ENCODE results near the gene RPL13.

- TF ChIP-seq CTCF (IDR thresholded peaks at IDR 0.05) (no peak), POLR2A (IDR thresholded peaks at IDR 0.05) (no peak)
Observed at GRCh38 chr16:89562939-89563338, 2.5 kb downstream of the RPL13 start.

All from uterus (tissue), 2 donors.